Liver (tissue), 3 donors: Measurements from ENCODE around the gene UNC5B.

Experiments used
- ATF3 ChIP-seq: IDR thresholded peaks from 2 replicates; pipeline ENCODE4 v1.6.1; 2016; ENCODE audit warnings: antibody characterized with exemption
- CTCF ChIP-seq: fragments of 150-350 bp; IDR thresholded peaks from 2 replicates; pipeline ENCODE4 v1.5.1; 2017; ENCODE audit warnings: improper control_type of control experiment, low read depth, low read length; ENCODE audit not compliant: missing input control
- EGR1 ChIP-seq, 2 donors: IDR thresholded peaks; 2 replicates each; pipeline ENCODE4 v1.6.1; 2016 to 2018; ENCODE audit warnings: antibody characterized with exemption in 2 of 2, low read depth in 2 of 2
- FOXA1 ChIP-seq: IDR thresholded peaks from 2 replicates; pipeline ENCODE4 v1.6.1; 2016; ENCODE audit warnings: antibody characterized with exemption
- GABPA ChIP-seq, 2 donors: IDR thresholded peaks in 1 of 2; conservative IDR thresholded peaks in 1 of 2; 2 replicates each; pipeline ENCODE4 v1.6.1; 2016; ENCODE audit warnings: antibody characterized with exemption in 2 of 2, mild to moderate bottlenecking in 1 of 2, moderate library complexity in 1 of 2
- JUND ChIP-seq, 2 donors: IDR thresholded peaks; 2 replicates each; pipeline ENCODE4 v1.6.1; 2016; ENCODE audit warnings: antibody characterized with exemption in 2 of 2
- MAX ChIP-seq: IDR thresholded peaks from 2 replicates; pipeline ENCODE4 v1.6.1; 2016; ENCODE audit warnings: antibody characterized with exemption
- RAD21 ChIP-seq, 2 donors: IDR thresholded peaks; 2 replicates each; pipeline ENCODE4 v1.6.1; 2016; ENCODE audit warnings: antibody characterized with exemption in 2 of 2, mild to moderate bottlenecking in 2 of 2
- SP1 ChIP-seq: IDR thresholded peaks from 2 replicates; pipeline ENCODE4 v1.6.1; 2018; ENCODE audit warnings: antibody characterized with exemption, mild to moderate bottlenecking
- TAF1 ChIP-seq: conservative IDR thresholded peaks from 2 replicates; pipeline ENCODE4 v1.6.1; 2016; ENCODE audit warnings: antibody characterized with exemption, mild to moderate bottlenecking
- YY1 ChIP-seq: IDR thresholded peaks from 2 replicates; pipeline ENCODE4 v1.6.1; 2016; ENCODE audit warnings: antibody characterized with exemption, mild to moderate bottlenecking
- TF ChIP-seq, protein P1 (sequence below): IDR thresholded peaks from 2 replicates; pipeline ENCODE4 v1.6.1; 2016; ENCODE audit warnings: antibody characterized with exemption, mild to moderate bottlenecking
- donor health status: healthy.
- donor health status: healthy.

GRCh38 chr10:71280216-71280615, 67.8 kb downstream of the UNC5B start:
- TF ChIP-seq CTCF (no peak), MAX (no peak), YY1 (no peak), GABPA (IDR thresholded peaks at IDR 0.05 in 1 of 2, conservative IDR thresholded peaks at IDR 0.05 in 1 of 2) (no peak), TAF1 (no peak), RAD21 (IDR thresholded peaks at IDR 0.05) (no peak), FOXA1 (no peak), JUND (IDR thresholded peaks at IDR 0.05) (no peak), ATF3 (no peak), EGR1 (IDR thresholded peaks at IDR 0.05; ENCODE audit: low read depth in 2 of 2) (no peak), SP1 (no peak)
- TF ChIP-seq, protein P1, sequence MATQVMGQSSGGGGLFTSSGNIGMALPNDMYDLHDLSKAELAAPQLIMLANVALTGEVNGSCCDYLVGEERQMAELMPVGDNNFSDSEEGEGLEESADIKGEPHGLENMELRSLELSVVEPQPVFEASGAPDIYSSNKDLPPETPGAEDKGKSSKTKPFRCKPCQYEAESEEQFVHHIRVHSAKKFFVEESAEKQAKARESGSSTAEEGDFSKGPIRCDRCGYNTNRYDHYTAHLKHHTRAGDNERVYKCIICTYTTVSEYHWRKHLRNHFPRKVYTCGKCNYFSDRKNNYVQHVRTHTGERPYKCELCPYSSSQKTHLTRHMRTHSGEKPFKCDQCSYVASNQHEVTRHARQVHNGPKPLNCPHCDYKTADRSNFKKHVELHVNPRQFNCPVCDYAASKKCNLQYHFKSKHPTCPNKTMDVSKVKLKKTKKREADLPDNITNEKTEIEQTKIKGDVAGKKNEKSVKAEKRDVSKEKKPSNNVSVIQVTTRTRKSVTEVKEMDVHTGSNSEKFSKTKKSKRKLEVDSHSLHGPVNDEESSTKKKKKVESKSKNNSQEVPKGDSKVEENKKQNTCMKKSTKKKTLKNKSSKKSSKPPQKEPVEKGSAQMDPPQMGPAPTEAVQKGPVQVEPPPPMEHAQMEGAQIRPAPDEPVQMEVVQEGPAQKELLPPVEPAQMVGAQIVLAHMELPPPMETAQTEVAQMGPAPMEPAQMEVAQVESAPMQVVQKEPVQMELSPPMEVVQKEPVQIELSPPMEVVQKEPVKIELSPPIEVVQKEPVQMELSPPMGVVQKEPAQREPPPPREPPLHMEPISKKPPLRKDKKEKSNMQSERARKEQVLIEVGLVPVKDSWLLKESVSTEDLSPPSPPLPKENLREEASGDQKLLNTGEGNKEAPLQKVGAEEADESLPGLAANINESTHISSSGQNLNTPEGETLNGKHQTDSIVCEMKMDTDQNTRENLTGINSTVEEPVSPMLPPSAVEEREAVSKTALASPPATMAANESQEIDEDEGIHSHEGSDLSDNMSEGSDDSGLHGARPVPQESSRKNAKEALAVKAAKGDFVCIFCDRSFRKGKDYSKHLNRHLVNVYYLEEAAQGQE: no peak
